Erythroblast (primary cell): ENCODE measurements around the gene NINL.

ENCODE experiments used
- DNase-seq, 2 experiments: peaks; one replicate each; lab custom pipeline; 2025; lab: John Stamatoyannopoulos, UW
- GATA1 ChIP-seq: IDR thresholded peaks from 2 replicates; pipeline ENCODE4 v1.6.1; 2011; ENCODE audit warnings: low read depth, mild to moderate bottlenecking, control low read depth, low read length, moderate library complexity
- POLR2A ChIP-seq: IDR thresholded peaks from 2 replicates; pipeline ENCODE4 v1.6.1; 2011; ENCODE audit warnings: mild to moderate bottlenecking, low read length

The NINL gene

GRCh38 chr20:25490656-25491445 lies 94.5 kb downstream of the NINL start:
- DNase-seq: no peak
- no peak for TF ChIP-seq POLR2A
- TF ChIP-seq GATA1: no peak

GRCh38 chr20:25489221-25489871 lies 96.0 kb downstream of the NINL start:
- no peak for DNase-seq
- no peak for TF ChIP-seq GATA1
- no peak for TF ChIP-seq POLR2A

GRCh38 chr20:25487975-25488374 lies 97.4 kb downstream of the NINL start:
- DNase-seq: no peak

GRCh38 chr20:25487306-25487705 lies 98.0 kb downstream of the NINL start:
- no peak for DNase-seq
- TF ChIP-seq POLR2A (no peak), GATA1 (no peak)

More at GRCh38 chr20:25487975-25488374, 97.4 kb downstream of the NINL start:
- TF ChIP-seq GATA1 (no peak), POLR2A (no peak)

GRCh38 chr20:25486377-25486776 lies 99.0 kb downstream of the NINL start:
- no peak for DNase-seq
- TF ChIP-seq GATA1: no peak
- TF ChIP-seq POLR2A: no peak

- TF ChIP-seq POLR2A (no peak), GATA1 (no peak)
- DNase-seq: no peak
Observed at GRCh38 chr20:25485872-25486271, 99.5 kb downstream of the NINL start.

- no peak for DNase-seq
- TF ChIP-seq POLR2A (no peak), GATA1 (no peak)
Observed at GRCh38 chr20:25484911-25485511, 100.3 kb downstream of the NINL start.

- no peak for DNase-seq
- no peak for TF ChIP-seq POLR2A
- no peak for TF ChIP-seq GATA1
Observed at GRCh38 chr20:25484224-25484846, 101.0 kb downstream of the NINL start.

GRCh38 chr20:25483431-25484132 lies 101.7 kb downstream of the NINL start:
- no peak for TF ChIP-seq GATA1
- no peak for TF ChIP-seq POLR2A
- no peak for DNase-seq

- DNase-seq: no peak
- TF ChIP-seq POLR2A (no peak), GATA1 (no peak)
Observed at GRCh38 chr20:25481918-25482253, 103.4 kb downstream of the NINL start.

GRCh38 chr20:25481235-25481917 lies 104.0 kb downstream of the NINL start:
- DNase-seq: no peak
- TF ChIP-seq GATA1 (no peak), POLR2A (no peak)

GRCh38 chr20:25480797-25481196 lies 104.5 kb downstream of the NINL start:
- TF ChIP-seq POLR2A (no peak), GATA1 (no peak)
- DNase-seq: no peak

GRCh38 chr20:25480156-25480555 lies 105.2 kb downstream of the NINL start:
- DNase-seq: no peak
- TF ChIP-seq GATA1 (no peak), POLR2A (no peak)
